SK-N-MC (cell line): ENCODE data around the gene DMRTC2.

Source experiments
- EZH2 ChIP-seq: fragments of 200-600 bp; sonication (generic); IDR thresholded peaks from one replicate; pipeline ENCODE4 v1.6.1; 2017; ENCODE audit warnings: antibody characterized with exemption
- POLR2AphosphoS5 ChIP-seq: IDR thresholded peaks from 2 replicates; pipeline ENCODE4 v1.6.1; 2012; ENCODE audit warnings: mild to moderate bottlenecking, low read depth, low read length, borderline replicate concordance

DNA sequence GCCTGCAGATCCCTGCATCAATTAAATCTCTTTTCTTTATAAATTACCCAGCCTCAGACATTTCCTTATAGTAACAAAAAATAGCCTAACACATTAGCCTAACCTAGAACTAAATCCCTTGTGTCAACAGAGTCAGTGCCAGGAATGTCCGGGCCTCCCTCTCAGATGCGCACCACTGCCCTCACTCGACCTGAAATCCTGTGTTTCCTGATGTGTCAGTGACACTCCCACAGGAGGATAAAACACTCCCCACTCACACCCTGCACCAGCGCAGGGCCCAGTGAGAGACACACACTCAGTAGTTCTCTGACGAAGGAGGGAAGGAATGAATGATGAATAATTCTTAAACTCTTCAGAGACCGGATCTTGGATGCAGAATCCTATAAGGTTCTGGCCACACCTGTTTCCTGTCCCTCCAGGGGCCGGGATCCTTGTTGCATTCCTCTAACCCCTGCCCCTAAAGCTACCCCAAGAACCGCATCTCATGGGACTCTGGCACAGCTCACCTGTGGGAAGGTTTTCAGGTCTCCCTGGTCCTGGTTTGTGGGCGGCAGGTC lies 45.3 kb upstream of the DMRTC2 start:
- TF ChIP-seq POLR2AphosphoS5 (no peak), EZH2 (no peak)
